NCI-H2196 (cell line): Measurements from ENCODE around the gene DNAH7.
"Not testable (repeated sequence)": the region's sequence is repeated elsewhere in the genome, so short reads cannot be mapped to it uniquely, and the experiment has no call there.

Experiments used
- DNase-seq: peaks from one replicate; lab custom pipeline; 2025; ENCODE audit not compliant: unreplicated experiment; lab: John Stamatoyannopoulos, UW

DNAH7 gene

GRCh38 chr2:195984923-195985726, 83.5 kb downstream of the DNAH7 start:
- DNase-seq = no peak

DNA sequence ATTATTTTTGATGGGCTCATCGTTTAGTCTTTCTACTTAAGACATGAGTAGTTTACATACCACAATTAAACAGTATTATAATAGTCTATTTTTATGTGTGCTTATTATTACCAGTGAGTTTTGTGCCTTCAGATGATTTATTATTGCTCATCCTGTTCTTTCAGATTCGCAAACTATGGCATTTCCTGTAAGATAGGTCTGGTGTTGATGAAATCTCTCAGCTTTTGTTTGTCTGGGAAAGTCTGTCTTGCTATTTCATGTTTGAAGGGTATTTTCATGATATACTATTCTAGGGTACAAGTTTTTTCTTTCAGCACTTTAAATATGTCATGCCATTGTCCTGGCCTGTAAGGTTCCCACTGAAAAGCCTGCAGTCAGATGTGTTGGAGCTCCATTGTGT, 101.3 kb downstream of the DNAH7 start:
- no peak for DNase-seq

- DNase-seq = no peak
Measured at GRCh38 chr2:195961873-195962272, 106.8 kb downstream of the DNAH7 start.

DNA sequence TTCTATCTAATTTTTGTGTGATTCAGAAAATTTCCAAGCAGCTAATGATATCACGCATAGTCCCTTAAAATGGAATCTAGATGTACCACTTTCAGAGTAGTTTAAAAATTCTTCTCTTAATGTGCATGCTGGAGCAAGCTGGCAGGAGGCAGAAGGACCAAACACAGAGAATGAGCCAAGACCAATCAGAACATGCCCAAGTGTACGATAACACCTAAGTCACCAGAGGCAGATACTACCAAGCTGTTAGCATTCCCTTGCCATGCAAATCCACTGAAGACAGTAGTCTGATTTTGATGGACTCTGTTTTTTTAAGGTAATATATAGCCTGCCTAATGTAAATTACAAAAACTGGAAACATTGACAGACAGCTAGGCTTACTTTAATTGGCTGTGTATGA, 109.3 kb downstream of the DNAH7 start:
- DNase-seq = no peak

DNA sequence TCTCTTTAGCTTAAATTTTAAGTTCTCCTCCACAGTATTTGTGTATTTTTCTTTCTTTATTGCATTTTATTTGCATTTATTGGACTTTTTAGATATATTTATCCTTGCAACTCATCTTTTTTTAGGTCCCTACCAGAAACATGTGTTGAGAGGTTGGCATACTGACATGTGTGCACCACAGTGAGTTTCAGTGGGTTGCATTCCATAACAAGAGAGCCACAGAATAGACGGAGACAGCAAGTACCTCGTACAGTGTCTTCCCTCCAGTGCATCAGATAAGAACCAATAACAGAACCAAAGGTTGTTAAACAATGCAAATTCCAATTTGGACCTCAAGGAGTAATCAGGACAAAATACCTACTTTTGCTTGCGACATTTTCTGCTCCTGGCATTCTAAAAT, 111.9 kb downstream of the DNAH7 start:
- no peak for DNase-seq

DNA sequence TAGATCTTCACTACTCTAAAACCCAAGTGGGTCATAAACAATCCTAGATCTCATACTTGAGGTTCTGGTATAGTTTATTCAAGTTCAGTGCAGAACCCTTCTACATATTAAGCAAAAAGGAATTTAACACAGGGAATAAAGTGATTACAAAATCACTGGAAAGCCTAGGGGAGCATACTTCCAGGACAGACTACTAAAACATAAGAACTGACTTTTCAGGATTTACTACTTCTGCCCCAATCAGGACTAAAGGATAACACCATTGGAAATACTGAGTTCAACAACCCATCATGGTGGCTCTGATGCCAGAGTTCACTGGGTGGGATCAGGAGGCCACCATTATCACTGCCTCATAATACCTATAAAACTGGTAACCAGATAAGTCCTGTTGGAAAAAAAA, 123.6 kb downstream of the DNAH7 start:
- no peak for DNase-seq

- no peak for DNase-seq
Measured at GRCh38 chr2:195937176-195937575, 131.5 kb downstream of the DNAH7 start.

DNA sequence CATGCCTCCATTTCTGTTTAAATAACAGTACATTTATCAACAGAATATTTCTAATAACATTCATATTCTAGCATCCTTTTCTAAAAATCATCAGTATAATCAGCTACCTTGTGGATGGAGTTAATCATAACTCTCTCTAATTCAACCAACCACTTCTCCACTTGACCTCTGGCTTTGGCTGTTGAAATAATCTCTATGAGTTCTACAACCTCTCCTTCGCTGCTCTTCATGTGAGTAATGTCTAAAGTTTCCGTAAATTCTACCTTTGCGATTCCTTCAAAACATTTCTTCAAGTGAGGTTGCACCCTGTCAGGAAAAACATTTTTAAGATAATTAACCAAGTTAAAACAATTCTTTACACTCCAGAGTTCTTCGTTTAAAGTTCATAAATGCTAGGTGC, 134.2 kb downstream of the DNAH7 start:
- no peak for DNase-seq

GRCh38 chr2:195929531-195929930, 139.1 kb downstream of the DNAH7 start:
- DNase-seq = no peak

- no peak for DNase-seq
Measured at GRCh38 chr2:195925120-195925519, 143.5 kb downstream of the DNAH7 start.

GRCh38 chr2:195923889-195924288, 144.7 kb downstream of the DNAH7 start:
- DNase-seq = no peak

- DNase-seq = not testable (repeated sequence)
Measured at GRCh38 chr2:195917021-195917600, 151.5 kb downstream of the DNAH7 start.

GRCh38 chr2:195912079-195912478, 156.6 kb downstream of the DNAH7 start:
- no peak for DNase-seq

GRCh38 chr2:195910570-195910969, 158.1 kb downstream of the DNAH7 start:
- DNase-seq = no peak

DNA sequence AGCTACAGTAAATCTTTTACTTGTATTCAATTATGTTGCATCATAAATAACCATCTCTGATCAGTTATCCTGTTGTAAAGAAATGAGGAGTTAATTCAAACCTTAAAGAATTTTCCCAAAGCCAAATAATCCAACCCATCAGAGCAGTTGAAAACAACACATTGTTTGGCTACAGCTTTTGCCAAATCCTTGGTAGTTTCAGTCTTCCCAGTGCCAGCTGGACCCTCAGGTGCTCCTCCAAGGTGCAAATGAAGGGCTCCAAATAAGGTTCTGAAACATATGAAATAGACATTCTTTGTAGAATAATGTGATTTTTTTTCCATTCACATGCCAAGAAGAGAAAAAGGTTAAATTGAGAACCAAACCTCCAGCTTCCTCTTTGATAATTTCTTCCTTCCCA, 158.7 kb downstream of the DNAH7 start:
- DNase-seq = no peak

GRCh38 chr2:195907474-195907873, 161.2 kb downstream of the DNAH7 start:
- DNase-seq = no peak

GRCh38 chr2:195903956-195904355, 164.7 kb downstream of the DNAH7 start:
- DNase-seq = no peak

DNA sequence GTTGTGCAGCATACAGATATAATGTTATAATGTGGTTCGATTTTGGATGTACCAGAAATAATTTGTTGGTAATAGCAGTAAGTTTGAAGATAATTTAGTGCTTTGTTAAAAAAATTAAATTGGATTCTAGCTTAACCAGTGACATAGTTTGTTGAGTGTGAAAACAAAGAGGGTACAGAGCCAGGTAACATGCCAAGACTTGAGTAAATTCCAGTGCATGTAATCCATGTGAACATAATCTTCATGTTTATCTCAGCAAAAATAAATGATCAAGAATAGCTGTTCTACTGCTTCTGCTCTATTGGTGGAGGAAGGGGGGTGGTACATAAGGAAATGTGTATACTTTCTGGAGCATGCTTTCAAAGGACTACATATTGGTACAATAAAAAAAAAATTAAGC, 165.8 kb downstream of the DNAH7 start:
- DNase-seq = no peak

GRCh38 chr2:195899226-195899625, 169.4 kb downstream of the DNAH7 start:
- no peak for DNase-seq

- DNase-seq = no peak
Measured at GRCh38 chr2:195898505-195899191, 170.0 kb downstream of the DNAH7 start.

DNA sequence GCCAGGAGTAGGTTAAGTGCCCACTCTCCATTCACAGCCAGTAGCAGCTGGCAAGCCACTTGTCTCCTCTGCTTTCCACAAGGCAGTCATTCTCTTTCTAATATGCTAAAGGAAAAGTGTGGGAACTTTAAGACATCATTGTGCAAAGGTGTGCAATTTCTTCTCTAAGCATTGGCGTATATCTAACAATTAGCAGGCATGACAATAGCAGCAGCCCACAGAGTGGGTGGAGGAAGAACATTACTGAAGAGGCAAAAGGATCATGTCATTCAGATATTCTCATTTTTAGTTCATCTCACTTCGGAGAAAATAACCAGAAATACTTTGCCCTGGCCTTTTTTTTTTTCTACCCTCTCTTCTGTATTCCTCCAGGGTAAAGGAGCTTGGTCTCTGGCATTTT, 177.6 kb downstream of the DNAH7 start:
- no peak for DNase-seq

DNA sequence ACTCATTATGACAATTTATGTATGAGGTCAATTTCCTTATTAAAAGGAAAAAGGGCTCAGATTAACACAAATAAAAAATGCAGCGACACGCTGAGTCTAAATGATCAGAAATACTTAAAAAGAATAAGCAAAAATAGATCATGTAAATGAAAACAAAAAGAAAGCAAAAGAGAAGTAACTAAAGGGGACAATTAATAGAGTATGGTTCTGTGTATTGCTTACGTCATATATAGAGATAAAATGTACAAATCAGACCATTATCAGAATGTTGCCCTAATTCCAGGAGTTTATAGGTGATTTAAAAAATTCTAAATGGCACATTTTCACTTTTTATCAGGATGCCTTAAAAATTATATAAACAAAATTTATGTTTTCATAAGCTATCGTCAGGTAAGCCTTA, 189.5 kb downstream of the DNAH7 start:
- DNase-seq = no peak
